Smooth muscle cell (in vitro differentiated cells): ENCODE measurements around the gene VARS1. TPM values are rescaled to one million over a fixed set of nuclear protein-coding genes. Genes with fewer than 3 reads are reported as not detected.

Experiments
- DNase-seq: peaks from one replicate; lab custom pipeline; 2025; ENCODE audit not compliant: unreplicated experiment; lab: John Stamatoyannopoulos, UW
- H2AFZ ChIP-seq: fragments of 200-600 bp; sonication (generic); 2 replicates; pipeline ENCODE4 v1.6.0; 2016; ENCODE audit warnings: antibody characterized with exemption, low read depth, mild to moderate bottlenecking
- H3F3A ChIP-seq: fragments of 200-600 bp; sonication (generic); 2 replicates; pipeline ENCODE4 v1.6.0; 2017; ENCODE audit warnings: antibody characterized with exemption, low read depth
- H3K27ac ChIP-seq: fragments of 200-600 bp; sonication (generic); 2 replicates; pipeline ENCODE4 v1.5.1; 2016; ENCODE audit warnings: low read depth, mild to moderate bottlenecking
- H3K27me3 ChIP-seq: fragments of 200-600 bp; sonication (generic); 2 replicates; pipeline ENCODE4 v1.6.1; 2016; ENCODE audit warnings: low read depth, mild to moderate bottlenecking
- H3K36me3 ChIP-seq: fragments of 200-600 bp; sonication (generic); 2 replicates; pipeline ENCODE4 v1.5.1; 2016; ENCODE audit warnings: low read depth
- H3K4me1 ChIP-seq: fragments of 200-600 bp; sonication (generic); 2 replicates; pipeline ENCODE4 v1.5.1; 2016; ENCODE audit warnings: low read depth
- H3K4me2 ChIP-seq: fragments of 200-600 bp; sonication (generic); 2 replicates; pipeline ENCODE4 v1.6.0; 2016; ENCODE audit warnings: mild to moderate bottlenecking
- H3K4me3 ChIP-seq: fragments of 200-600 bp; sonication (generic); 2 replicates; pipeline ENCODE4 v1.5.1; 2016; ENCODE audit warnings: mild to moderate bottlenecking
- H3K79me2 ChIP-seq: fragments of 200-600 bp; sonication (generic); 2 replicates; pipeline ENCODE4 v1.6.0; 2016; ENCODE audit warnings: low read depth, mild to moderate bottlenecking
- H3K9ac ChIP-seq: fragments of 200-600 bp; sonication (generic); 2 replicates; pipeline ENCODE4 v1.6.0; 2016; ENCODE audit warnings: low read depth
- H3K9me3 ChIP-seq: fragments of 200-600 bp; sonication (generic); replicated peaks from 2 replicates; pipeline ENCODE4 v1.5.1; 2016; ENCODE audit warnings: low read depth
- H4K20me1 ChIP-seq: fragments of 200-600 bp; sonication (generic); 2 replicates; pipeline ENCODE4 v1.6.0; 2016; ENCODE audit warnings: low read depth
- WGBS: methylation state at CpG from one replicate; pipeline ENCODE4 v1.1.7; 2016; ENCODE audit warnings: low lambda C conversion rate; 5-methylcytosine and 5-hydroxymethylcytosine counted together
- polyA plus RNA-seq: library from polyadenylated mRNA; unstranded; fragments of >200 nt; fragmentation: Nextera tagmentation; extraction: Ambion mirVana; gene quantifications from 2 replicates; pipeline ENCODE4 v1.2.1, GENCODE V29; 2016
- total RNA-seq: library from RNA; depleted of rRNA; stranded (reverse); fragments of >200 nt; gene quantifications from 2 replicates; pipeline ENCODE4 v1.2.3, GENCODE V29; 2014
- TF ChIP-seq, protein P1 (sequence below): fragments of 200-600 bp; sonication (generic); IDR thresholded peaks from 2 replicates; pipeline ENCODE4 v1.5.1; 2017; ENCODE audit warnings: borderline replicate concordance, mild to moderate bottlenecking, antibody characterized with exemption; ENCODE audit not compliant: insufficient read depth, poor library complexity, severe bottlenecking

The VARS1 gene
- total and polyA plus RNA-seq, 2 experiments from 2014 or later, result 60.8 to 80.8 TPM

DNA sequence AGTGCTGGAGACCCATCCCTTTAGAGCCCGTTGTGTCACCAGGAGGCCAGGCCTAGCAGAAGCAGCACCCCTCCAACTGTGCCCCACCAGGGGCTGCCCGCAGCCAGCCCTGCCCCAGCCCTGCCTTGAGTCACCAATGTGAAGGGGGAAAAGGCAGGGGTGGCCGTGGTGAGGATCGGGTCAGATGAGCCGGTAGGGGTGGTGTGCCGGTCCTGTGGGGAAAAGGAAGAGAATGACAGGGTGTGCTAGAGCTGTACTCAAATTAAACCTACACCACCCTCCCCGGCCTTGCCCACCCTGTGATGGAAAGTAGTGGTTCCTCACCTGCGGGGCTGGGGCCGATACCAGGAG, 30.0 kb downstream of the VARS1 start:
- H3K4me1 ChIP-seq, result peaks cover 13% of the 10 kb centered on the region
- H3K9ac ChIP-seq, result no peak overlapping the region
- 89% methylated on average over 9 of the region's 9 CpGs for WGBS
- no peaks in the 10 kb centered on the region for H4K20me1 ChIP-seq
- H3K27ac ChIP-seq, result no peak overlapping the region
- DNase-seq, result no peak
- H3K4me2 ChIP-seq, result no peak overlapping the region
- H3K36me3 ChIP-seq, result no peaks in the 10 kb centered on the region
- H3K4me3 ChIP-seq, result no peak overlapping the region
- TF ChIP-seq, protein P1, sequence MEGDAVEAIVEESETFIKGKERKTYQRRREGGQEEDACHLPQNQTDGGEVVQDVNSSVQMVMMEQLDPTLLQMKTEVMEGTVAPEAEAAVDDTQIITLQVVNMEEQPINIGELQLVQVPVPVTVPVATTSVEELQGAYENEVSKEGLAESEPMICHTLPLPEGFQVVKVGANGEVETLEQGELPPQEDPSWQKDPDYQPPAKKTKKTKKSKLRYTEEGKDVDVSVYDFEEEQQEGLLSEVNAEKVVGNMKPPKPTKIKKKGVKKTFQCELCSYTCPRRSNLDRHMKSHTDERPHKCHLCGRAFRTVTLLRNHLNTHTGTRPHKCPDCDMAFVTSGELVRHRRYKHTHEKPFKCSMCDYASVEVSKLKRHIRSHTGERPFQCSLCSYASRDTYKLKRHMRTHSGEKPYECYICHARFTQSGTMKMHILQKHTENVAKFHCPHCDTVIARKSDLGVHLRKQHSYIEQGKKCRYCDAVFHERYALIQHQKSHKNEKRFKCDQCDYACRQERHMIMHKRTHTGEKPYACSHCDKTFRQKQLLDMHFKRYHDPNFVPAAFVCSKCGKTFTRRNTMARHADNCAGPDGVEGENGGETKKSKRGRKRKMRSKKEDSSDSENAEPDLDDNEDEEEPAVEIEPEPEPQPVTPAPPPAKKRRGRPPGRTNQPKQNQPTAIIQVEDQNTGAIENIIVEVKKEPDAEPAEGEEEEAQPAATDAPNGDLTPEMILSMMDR, result no peak
- no peaks in the 10 kb centered on the region for H3K79me2 ChIP-seq
- H3K27me3 ChIP-seq, result no peaks in the 10 kb centered on the region
- no peaks in the 10 kb centered on the region for H3K9me3 ChIP-seq
- no peak overlapping the region for H2AFZ ChIP-seq
- H3F3A ChIP-seq, result no peaks in the 10 kb centered on the region

DNA sequence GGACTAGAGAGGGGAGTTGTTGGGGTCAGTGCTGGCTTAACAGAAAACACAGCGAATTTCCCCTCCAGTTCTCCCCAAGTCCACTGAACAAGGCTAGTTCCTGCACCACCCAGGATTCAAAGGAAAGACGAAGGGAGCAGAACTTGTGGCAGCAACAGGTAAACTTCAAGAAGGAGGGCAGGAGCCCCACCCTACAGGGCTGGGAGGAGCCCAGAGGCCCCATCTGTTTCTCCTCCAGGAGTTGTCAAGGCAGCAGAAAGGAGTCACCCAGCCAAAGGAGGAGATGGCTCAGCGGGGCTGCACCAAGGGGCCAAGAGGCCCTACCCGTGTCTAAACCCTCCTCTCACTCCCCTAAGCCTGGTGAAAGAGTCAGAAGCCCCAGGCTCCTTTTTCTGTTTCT, 31.4 kb downstream of the VARS1 start:
- Histone ChIP-seq H2AFZ (no peak overlapping the region), H3K9ac (no peak overlapping the region), H3K9me3 (no peaks in the 10 kb centered on the region), H3K36me3 (no peaks in the 10 kb centered on the region), H3K27me3 (no peaks in the 10 kb centered on the region), H3K79me2 (no peaks in the 10 kb centered on the region), H3K4me1 (peaks cover 13% of the 10 kb centered on the region), H3K27ac (no peak overlapping the region), H3F3A (no peaks in the 10 kb centered on the region), H3K4me2 (no peak overlapping the region), H3K4me3 (no peak overlapping the region), H4K20me1 (no peaks in the 10 kb centered on the region)
- 69% methylated on average over 4 of the region's 4 CpGs for WGBS
- TF ChIP-seq, protein P1, result no peak
- DNase-seq, result no peak

DNA sequence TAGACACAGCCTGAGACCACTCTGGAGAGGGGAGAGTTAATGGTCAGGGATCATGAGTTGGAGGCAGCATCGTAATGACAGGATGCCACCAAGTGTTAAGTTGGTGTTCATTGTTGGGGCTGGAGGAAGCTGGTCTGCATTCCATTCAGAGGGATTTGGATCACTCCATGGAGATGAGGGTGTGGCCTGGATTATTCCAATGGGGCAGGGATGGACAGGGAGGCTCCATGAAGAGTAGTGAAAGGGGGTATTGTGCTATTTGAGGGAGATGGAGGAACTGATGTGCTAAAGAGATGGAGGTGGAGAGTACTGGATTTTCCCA, 32.0 kb downstream of the VARS1 start:
- no peak for DNase-seq
- Histone ChIP-seq H3F3A (no peaks in the 10 kb centered on the region), H3K27me3 (no peaks in the 10 kb centered on the region), H3K9ac (no peak overlapping the region), H3K27ac (no peak overlapping the region), H2AFZ (no peak overlapping the region), H3K4me1 (peaks cover 13% of the 10 kb centered on the region), H3K79me2 (no peaks in the 10 kb centered on the region), H3K4me2 (no peak overlapping the region), H3K36me3 (no peaks in the 10 kb centered on the region), H3K4me3 (no peak overlapping the region), H3K9me3 (no peaks in the 10 kb centered on the region), H4K20me1 (no peaks in the 10 kb centered on the region)
- WGBS, result 0% methylated on average over 1 of the region's 1 CpG
- TF ChIP-seq, protein P1, result no peak

DNA sequence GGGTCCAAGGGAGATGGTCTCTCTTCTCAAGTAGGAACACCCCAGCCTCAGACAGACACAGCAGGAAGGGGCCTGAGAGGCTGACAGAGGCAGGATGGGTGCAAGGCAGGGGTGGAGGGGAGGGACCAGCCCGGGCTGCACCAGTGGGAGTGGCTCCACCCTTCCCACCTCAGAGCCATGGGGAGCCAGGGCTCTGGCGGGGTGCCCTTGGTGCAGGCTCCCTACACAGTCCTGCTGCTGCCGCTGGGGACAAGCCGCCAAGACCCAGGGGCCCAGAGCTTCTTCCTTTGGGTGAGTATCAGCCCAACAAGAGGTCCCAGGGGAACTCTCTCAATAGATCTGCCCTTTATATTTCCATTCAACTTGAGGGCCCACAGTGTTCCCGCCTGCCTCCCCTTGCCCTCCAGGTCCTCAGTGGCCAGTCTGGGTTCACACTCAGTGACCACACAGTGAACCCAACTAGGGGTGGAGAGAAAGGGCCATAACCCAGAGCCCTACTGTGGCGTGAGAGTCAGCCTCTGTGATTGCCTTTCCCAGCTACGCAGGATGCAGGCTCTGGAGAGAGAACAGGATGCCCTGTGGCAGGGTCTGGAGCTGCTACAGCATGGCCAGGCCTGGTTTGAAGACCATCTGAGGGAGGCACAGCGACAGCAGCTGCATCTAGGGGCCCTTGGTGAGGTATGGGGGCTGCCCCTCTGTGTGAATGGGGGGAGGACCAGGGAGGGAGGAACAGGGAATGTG, 32.5 kb downstream of the VARS1 start:
- Histone ChIP-seq H3K4me2 (no peak overlapping the region), H3K79me2 (no peaks in the 10 kb centered on the region), H4K20me1 (no peaks in the 10 kb centered on the region), H3K9ac (no peak overlapping the region), H2AFZ (no peak overlapping the region), H3K9me3 (no peaks in the 10 kb centered on the region), H3K36me3 (no peaks in the 10 kb centered on the region), H3K27ac (no peak overlapping the region), H3K4me1 (peaks cover 13% of the 10 kb centered on the region), H3F3A (no peaks in the 10 kb centered on the region), H3K4me3 (no peak overlapping the region), H3K27me3 (no peaks in the 10 kb centered on the region)
- no peak for DNase-seq
- 80% methylated on average over 8 of the region's 8 CpGs for WGBS
- TF ChIP-seq, protein P1, result no peak
